Chondrocyte (in vitro differentiated cells): ENCODE results near the gene LONP1. TPM values are rescaled to one million over a fixed set of nuclear protein-coding genes. Genes with fewer than 3 reads are reported as not detected.
"Not testable (repeated sequence)": the region's sequence is repeated elsewhere in the genome, so short reads cannot be mapped to it uniquely, and the experiment has no call there.

Experiments
- DNase-seq: peaks from one replicate; pipeline ENCODE4 v3.0.0; 2021; ENCODE audit warnings: mixed read lengths, low spot score
- H3K27ac Mint-ChIP-seq: one replicate; pipeline ENCODE4 v1.8.0; 2021; ENCODE audit warnings: mild to moderate bottlenecking, moderate library complexity, mixed read lengths; ENCODE audit not compliant: unreplicated experiment
- H3K27me3 Mint-ChIP-seq: 2 replicates; pipeline ENCODE4 v1.8.0; 2021; ENCODE audit warnings: low read depth, mixed read lengths
- H3K36me3 Mint-ChIP-seq: 2 replicates; pipeline ENCODE4 v1.8.0; 2021; ENCODE audit warnings: low read depth, mixed read lengths
- H3K4me1 Mint-ChIP-seq: 2 replicates; pipeline ENCODE4 v1.8.0; 2021; ENCODE audit warnings: low read depth, mild to moderate bottlenecking, mixed read lengths
- H3K4me3 Mint-ChIP-seq: one replicate; pipeline ENCODE4 v1.8.0; 2021; ENCODE audit warnings: mild to moderate bottlenecking, moderate library complexity, mixed read lengths; ENCODE audit not compliant: unreplicated experiment
- H3K9me3 Mint-ChIP-seq: 2 replicates; pipeline ENCODE4 v1.8.0; 2021; ENCODE audit warnings: low read depth, mixed read lengths
- total RNA-seq: library from RNA; stranded (reverse); gene quantifications from 3 replicates; pipeline ENCODE4 v1.2.1, GENCODE V29; 2021
- TF ChIP-seq, protein P1 (sequence below): fragments of 200-600 bp; sonication (generic); IDR thresholded peaks from 2 replicates; pipeline ENCODE4 v1.5.0; 2021; ENCODE audit warnings: antibody characterized with exemption, mild to moderate bottlenecking, moderate library complexity

LONP1 gene
- total RNA-seq, 1 donor from 2014 or later, result 116 TPM

DNA sequence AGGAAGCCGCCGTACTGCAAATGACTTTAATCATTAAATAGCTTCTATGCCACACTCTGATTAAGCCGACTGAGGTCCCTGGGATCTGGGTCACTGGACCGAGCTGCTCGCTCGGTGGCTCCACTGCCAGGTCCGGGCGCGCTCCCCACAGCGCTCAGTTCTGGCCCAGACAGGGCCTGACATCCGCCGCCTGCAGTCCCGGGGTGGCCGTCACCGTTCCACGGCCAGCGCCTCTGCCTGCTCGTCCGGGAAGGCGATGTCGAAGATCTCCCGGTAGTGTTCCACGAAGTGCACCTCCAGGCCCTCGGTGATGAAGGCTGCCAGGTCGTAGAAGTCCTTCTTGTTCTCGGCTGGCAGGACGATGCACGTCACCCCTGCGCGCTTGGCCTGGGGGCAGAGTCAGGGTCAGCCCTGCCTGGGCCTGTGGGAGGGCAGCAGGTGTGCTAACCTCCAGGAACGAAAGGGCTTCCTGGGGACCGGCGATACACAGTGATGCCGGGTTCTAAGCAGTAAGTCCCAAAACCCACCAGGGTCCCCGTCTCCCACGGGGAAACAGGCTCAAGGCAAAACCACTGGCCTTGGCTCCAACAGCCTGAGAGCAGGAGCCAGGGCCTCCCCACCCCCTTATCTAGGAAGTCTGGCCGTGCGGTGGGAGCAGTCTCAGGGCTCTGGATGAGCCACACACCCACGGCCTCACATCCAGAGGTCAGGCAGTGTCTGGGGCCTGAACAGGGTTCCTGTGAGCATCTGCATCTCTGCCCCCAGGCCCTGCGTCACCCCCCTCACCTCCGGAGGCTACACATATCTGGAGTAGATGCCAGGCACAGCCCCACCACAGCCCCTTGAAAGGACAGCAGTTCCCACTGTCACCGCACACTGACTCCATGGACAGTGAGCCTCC lies 27.9 kb downstream of the LONP1 start:
- no peak for DNase-seq
- Mint-ChIP-seq H3K27ac (peak overlapping the region; percentile 59), H3K9me3 (no peaks in the 10 kb centered on the region), H3K4me1 (peaks cover 29% of the 10 kb centered on the region), H3K36me3 (peaks cover 26% of the 10 kb centered on the region), H3K27me3 (no peaks in the 10 kb centered on the region), H3K4me3 (peak overlapping the region; percentile 96)
- TF ChIP-seq, protein P1, sequence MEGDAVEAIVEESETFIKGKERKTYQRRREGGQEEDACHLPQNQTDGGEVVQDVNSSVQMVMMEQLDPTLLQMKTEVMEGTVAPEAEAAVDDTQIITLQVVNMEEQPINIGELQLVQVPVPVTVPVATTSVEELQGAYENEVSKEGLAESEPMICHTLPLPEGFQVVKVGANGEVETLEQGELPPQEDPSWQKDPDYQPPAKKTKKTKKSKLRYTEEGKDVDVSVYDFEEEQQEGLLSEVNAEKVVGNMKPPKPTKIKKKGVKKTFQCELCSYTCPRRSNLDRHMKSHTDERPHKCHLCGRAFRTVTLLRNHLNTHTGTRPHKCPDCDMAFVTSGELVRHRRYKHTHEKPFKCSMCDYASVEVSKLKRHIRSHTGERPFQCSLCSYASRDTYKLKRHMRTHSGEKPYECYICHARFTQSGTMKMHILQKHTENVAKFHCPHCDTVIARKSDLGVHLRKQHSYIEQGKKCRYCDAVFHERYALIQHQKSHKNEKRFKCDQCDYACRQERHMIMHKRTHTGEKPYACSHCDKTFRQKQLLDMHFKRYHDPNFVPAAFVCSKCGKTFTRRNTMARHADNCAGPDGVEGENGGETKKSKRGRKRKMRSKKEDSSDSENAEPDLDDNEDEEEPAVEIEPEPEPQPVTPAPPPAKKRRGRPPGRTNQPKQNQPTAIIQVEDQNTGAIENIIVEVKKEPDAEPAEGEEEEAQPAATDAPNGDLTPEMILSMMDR, result no peak

DNA sequence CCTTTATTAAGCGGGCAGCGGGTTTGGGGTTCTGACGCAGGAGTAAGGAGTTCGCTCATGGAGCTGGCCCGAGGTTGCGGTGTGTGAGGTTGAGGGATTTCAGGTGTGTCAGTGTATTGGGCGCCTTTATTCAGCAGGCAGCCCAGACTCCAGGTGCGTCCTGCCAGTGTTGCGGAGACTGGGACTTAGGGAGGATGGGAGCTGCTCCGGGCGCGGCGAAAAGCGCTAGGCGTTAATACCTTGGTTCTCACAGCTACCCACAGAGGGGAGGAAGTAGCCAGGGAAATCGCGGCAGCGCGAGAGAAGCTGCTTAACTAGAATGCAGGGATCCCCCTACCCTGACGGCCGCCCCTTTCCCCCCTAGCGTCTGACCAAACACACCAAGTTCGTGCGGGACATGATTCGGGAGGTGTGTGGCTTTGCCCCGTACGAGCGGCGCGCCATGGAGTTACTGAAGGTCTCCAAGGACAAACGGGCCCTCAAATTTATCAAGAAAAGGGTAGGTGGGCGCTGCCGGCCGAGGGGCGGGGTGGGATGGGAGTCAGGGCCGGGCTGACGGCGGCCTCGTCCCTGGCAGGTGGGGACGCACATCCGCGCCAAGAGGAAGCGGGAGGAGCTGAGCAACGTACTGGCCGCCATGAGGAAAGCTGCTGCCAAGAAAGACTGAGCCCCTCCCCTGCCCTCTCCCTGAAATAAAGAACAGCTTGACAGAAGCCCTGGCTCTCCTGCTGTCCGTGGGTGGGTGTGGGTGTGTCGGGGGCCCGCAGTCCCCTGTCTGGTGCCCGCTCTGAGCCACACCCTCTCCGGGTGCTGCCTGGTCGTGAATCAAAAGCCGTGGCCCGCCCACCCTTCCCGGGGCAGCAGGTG lies 28.8 kb downstream of the LONP1 start:
- Mint-ChIP-seq H3K27me3 (no peaks in the 10 kb centered on the region), H3K9me3 (no peaks in the 10 kb centered on the region), H3K27ac (peak overlapping the region; percentile 97), H3K4me1 (peaks cover 33% of the 10 kb centered on the region), H3K4me3 (peak overlapping the region; percentile 96), H3K36me3 (peaks cover 22% of the 10 kb centered on the region)
- TF ChIP-seq, protein P1, result no peak
- no peak for DNase-seq

DNA sequence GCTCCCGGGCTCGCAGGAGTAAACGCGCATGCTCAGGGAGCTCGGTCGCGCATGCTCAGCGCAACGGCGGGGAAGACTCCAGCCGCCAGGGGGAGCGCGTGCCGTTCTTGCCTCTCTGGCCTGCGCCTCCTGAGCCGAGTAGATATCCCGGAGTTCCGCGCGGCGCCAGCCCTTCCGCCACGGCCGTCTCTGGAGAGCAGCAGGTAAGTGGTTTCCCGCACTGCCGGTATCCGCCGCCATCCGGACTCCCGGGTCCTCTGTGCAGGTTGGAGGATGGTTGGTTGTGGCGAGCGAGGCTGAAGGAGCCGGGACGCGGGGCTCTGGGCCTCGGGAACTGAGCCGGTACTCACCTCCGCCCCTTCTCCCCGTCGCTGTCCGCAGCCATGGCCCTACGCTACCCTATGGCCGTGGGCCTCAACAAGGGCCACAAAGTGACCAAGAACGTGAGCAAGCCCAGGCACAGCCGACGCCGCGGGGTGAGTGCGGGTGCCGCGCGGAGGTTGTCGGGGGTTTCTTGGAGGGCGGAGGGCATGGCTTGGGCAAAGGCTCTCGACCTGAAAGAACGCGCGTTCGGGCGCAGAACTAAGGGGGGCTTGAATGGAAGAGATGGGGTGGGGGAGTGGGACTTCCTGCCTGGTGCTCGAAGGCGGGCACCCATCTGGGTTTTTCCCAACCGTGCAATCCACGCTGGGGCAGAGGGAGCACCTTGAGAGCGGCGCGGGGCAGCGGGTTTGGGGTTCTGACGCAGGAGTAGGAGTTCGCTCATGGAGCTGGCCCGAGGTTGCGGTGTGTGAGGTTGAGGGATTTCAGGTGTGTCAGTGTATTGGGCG lies 29.6 kb downstream of the LONP1 start, which contains the start of gene RPL36:
TSS of gene RPL36 (plus strand) at position 171 of the 830 bp plus-strand sequence. CDS start at position 384, 213 bp downstream.
- Mint-ChIP-seq H3K4me1 (peaks cover 33% of the 10 kb centered on the region), H3K36me3 (peaks cover 22% of the 10 kb centered on the region), H3K27ac (peak within 1 kb of the TSS; percentile 97), H3K9me3 (no peaks in the 10 kb centered on the region), H3K4me3 (peak within 1 kb of the TSS; percentile 96), H3K27me3 (no peaks in the 10 kb centered on the region)
- TF ChIP-seq, protein P1, result peak; percentile 92
- DNase-seq, result peak; percentile 99

DNA sequence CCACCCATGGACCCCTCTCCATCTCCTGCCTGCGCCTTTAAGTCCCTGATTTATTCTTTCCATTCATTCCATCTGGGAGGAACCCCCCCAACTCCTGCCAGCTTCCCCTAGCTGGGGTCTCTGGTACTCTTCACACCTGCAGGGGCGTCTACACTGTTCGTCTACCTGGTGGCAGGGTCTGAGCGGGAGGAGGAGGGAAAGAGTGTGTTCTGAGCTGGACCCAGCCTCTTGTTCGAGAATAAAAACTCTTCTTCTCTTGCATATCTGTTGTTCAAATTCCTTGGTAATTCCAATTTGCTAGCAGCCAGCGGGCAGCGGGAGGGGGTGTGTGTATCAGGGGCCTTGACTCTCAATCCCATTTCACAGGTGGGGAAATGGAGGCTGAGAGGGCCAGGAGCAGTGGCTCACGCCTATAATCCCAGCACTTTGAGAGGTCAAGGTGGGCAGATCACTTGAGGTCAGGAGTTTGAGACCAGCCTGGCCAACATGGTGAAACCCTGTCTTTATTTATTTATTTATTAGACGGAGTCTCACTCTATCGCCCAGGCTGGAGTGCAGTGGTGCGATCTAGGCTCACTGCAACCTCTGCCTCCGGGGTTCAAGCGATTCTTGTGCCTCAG lies 31.6 kb downstream of the LONP1 start:
- not testable (repeated sequence) for DNase-seq, H3K9me3 Mint-ChIP-seq, H3K27me3 Mint-ChIP-seq
- Mint-ChIP-seq H3K4me1 (peaks cover 33% of the 10 kb centered on the region), H3K27ac (peak overlapping the region; percentile 6), H3K4me3 (peak overlapping the region; percentile 31), H3K36me3 (peaks cover 15% of the 10 kb centered on the region)
